Stimulated activated CD4-positive, alpha-beta T cell treated with anti-CD3 and anti-CD28 coated beads, Interleukin-15, amount 100 ng/mL, for 48 hours (primary cell): Measurements from ENCODE around the gene NLRC3.

ENCODE experiments used
- DNase-seq, 2 donors: peaks; one replicate each; pipeline ENCODE4 v3.0.0-alpha.2; 2020; ENCODE audit warnings: low read depth in 2 of 2

The NLRC3 gene

DNA sequence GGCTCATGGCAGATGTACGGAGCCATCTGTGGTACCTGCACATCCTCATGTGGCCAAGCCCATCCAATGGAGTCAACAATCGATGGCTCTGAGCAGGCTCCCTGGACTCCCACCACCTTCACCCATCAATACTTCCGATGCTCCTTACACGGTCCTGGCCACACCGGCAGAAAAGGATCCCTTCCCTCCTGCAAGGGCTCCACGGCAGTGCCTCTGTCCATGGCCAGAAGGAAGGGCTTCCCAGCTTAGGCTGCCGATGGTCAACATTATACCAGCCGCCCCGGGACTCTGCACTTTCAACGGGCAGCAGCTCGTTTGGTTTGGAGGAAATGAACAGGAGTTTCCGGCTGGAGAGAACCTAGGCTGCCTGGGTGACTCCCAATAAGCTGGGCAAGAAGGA is 21.0 kb upstream of the NLRC3 start:
- no peak for DNase-seq

DNA sequence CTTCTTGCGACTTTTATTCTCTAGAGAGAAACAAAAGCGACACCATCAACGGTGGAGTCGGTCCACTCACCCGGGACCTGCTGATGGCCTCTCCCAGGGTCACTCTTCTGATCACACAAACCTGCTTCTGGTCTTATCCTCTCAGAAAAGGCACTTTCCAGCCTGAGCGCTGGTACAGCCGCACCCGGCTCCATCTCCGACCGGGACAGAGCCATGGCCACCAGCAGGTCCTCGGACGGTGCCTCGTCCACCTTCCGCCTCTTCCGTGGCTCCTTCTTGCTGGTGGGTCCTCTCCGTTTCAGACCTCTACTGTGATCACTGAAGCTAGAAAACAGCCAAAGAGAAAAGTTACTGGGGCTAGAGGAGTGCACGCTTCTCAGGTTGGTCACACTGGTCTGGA is 20.5 kb upstream of the NLRC3 start:
- DNase-seq = no peak

DNA sequence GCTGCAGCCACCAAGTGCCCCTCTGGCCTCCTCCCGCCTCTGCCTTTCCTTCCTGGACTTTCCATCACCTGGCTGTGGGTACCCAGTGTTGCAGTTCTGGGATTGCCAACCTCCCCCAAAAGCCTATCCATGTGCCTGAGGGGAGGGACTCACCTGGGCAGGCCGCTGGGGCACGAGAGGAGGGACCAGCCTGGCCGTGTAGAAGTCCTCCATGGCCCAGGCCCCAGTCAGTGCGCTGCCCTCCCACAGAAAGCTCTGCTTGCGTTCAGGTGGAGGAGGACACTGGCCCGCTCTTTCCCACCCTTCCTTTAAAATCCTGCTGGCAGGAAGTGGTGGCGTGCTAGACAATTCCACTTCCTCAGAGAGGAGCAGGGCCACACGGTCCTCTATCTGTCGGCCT is 20.0 kb upstream of the NLRC3 start:
- no peak for DNase-seq

DNA sequence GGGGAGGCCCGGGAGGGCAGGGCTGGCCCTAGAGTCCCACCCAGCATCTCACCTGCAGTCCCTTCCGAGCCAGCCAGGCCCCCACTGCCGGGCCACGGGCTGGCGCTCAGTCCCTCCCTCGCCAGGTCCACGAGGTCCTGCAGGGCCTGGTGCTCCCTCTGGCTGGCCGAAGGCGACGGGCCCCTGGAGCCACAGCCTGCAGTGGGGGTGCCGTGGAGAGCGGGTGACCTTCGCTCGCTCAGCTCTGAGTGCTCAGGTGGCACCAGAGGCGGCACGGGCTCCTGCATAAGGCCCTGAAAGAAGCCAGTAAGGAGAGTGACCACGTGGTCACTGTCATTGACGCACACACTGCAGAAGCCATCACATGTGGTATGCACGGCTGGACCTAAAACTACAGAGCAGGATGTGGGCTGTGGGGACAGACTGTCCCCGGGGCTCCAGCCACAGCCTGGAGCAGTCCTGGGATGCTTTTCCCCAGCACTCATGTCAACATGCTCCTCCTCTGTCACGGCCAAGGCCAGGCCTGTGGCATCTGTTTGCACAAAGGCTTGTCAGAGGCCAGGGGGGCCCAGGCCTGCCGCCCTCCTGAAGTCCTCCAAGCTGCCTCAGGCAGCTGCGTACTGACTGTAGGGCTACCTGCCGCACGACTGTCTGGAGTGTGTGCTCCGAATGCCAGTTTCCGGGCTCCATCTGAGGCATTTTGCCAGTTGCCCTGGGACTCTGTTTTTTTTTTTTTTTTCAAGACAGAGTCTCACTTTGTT is 19.1 kb upstream of the NLRC3 start:
- DNase-seq = no peak

DNA sequence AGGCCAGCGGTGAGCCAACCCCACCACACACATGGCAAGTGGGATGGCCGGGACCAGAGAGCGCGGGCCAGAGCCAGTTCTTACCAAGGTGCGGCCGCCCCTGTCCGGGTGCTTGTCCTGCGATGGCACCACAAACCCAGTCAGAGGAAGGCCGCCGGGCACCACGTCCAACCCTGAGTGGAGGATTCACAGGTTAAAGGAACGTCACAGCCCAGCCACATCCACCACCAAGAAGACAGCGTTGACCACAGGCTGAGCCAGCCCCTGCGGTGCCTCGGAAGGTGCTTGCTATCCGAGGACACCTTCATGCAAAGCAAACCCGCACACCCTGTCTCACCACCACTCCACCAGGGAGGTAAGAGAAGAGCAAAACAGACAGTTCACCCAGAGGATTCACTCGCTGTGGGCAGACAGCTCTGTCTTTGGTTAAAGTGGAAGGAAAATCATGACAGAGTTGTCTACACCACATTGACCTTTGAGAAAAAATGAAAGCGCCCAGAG is 18.4 kb upstream of the NLRC3 start:
- DNase-seq = no peak

DNA sequence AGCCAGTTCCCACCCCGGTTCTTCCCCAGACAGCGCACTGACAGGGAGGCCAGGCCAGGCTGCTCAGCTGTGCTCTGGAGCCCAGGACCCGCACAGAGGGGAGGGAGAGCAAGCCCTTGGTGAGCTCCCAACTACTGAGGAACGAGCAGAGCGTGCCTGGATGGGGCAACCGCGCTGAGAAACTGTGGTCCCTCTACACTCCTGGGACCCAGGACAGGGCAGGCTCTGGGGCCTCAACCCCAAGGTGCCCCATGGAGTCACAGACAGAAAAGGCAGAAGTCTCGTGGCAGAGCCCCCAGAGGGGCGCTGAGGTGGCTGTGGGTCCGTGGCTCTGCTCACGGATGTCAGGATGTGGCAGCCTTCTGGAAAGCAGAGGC is 17.9 kb upstream of the NLRC3 start:
- no peak for DNase-seq

DNA sequence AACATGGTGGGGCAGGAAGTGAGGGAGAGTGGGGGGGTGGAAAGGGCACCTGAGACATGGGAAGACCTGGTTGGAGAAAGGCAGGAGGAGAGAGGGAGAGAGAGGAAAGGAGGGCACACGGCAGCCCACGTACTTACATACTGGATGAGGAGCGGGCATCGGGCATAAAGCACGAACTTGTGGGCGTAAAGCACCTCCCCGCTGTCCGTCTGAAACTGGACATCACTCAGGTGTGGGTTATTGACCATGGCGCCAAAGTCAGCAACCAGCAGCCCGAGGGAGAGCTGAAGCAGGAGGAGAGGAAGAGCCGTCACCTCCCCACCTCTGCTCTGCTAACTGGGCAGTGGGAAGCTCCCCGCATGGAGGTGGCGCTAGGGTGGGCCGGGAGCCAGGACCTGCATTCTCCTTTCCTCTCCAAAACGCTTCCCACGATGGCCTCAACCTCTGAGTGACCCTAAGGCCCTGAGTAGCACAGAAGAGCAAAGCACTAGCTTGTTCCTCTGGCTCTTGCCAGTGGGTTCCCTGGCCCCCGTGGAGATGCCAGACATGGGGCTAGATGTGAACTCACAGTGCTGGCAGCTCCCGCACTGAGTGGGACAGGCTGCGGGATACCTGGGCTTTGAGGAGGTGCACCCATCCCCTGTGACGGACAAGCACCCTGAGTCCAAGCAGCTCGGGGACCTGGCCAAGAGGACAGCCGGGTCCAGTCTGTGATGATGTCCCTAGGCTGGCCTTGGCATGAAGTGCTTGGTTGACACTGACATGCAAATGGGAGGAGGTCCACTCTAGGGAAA is 17.3 kb upstream of the NLRC3 start:
- DNase-seq = no peak

DNA sequence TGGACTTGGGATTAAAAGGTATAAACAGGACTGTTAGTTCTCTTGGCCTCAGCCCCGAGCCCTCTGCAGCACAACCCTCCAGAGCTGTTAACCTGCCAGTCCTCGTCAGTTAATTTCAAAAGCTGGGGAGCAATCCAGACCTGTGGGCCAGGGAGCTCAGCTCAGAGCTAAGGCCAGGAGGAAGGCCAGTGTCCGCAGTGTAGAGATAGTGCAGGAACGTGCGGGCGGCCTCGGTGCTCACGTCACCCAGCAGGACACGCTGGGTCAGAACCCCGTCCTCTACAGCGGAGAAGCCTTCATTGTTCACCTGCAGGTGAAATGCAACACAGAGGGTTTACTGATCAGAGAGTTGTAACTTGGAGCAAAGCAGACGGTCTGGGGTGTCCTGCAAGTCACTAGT is 15.4 kb upstream of the NLRC3 start:
- DNase-seq = no peak

DNA sequence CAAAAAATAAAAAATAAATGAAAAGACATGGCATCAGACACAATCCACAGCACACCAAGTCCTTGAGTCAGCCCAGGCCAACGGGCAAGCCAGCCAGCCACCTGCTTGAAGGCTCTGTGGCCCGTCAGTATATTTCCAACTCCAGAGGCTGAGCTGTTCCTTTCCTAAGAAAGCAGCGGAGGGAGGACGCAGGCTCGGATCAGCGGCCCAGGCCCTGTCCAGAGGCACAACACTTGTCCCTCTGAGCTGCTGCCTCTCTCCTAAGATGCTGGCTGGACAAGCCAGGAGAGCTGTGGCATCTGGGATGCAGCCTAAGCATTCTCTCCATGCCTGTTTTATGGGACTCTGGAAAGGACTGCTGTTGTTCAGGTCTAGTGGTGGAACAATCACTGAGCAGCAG is 14.8 kb upstream of the NLRC3 start:
- DNase-seq = no peak

DNA sequence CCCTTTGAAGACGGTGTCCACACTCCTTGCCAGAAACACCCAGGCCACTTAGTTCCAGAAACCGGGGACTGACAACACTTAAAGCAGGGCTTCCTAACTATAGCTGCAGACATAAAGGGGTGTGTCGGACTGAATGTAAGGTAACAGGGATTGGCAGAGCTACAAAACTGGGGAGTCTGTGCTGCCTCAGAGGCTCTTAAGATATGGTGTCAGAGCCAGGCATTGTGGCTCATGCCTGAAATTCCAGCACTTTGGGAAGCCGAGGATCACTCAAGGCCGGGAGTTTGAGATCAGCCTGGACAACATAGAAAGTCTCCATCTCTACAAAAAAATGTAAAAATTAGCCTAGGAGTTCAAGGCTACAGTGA is 14.2 kb upstream of the NLRC3 start:
- no peak for DNase-seq

DNA sequence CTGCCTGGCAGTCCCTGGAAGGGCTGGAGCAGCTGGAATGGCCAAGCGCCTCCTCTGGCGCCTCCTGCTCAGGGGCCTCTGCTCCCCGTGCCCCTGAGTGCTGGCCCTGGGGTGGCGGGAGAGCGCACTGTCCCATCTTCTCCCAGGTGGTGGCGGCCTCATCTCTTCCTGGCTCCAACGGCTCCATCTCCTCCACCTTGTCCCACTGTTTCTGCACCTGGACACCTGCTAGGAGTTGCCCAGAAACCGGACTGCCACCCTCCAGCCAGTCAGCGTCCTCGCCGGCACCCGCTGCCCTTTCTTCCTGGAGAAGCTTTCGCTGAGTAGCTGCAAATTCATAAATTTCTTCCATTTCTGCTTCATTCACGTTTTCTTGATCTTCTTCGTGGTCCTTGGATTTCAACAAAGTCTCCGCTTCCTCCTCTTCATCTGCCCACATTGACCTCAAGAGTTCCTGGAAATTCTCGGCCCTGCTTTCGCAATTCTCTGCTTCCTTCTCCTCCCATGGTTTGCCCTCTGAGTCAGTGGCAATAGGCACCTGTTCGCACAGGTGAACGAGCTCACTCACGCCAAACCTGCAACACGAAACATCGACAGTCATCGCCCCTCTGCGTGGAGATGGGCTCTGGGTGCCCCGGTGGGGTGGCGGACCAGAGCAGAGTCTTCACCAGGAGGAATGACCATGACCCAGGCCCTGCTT is 13.7 kb upstream of the NLRC3 start:
- no peak for DNase-seq

DNA sequence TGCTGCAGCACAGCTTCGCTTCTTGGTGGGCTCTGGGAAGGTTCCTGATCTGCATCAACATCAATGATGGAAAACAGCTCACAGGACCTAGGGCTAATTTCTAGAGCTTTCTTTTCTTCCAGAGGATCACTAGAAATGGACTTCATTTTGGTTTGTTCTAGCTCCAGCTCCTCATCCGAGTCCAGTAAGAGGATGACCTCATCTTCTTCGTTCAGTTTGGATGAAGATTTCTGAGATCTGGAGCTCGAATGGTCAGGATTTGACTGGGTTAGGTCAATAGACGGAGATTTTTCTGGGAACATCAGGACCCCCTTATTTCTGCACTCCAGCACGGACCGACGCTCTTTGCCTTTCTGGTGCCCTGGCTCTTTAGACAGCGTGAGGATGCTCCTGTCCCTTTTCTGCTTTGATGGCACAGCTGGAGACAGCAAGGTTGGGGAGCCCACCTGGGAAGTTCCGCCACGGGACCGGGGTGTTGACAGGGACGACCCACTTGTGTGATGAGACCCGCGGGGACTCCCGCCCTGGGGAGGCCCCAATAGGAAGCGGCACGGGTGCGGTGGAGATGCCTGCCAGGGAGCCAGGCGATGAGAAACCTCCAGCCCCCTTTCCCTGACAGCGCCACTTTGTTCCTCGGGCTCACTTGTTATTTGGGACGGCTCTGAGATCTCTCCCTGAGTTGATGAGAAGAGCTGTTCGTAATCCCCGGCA is 12.9 kb upstream of the NLRC3 start:
- no peak for DNase-seq

DNA sequence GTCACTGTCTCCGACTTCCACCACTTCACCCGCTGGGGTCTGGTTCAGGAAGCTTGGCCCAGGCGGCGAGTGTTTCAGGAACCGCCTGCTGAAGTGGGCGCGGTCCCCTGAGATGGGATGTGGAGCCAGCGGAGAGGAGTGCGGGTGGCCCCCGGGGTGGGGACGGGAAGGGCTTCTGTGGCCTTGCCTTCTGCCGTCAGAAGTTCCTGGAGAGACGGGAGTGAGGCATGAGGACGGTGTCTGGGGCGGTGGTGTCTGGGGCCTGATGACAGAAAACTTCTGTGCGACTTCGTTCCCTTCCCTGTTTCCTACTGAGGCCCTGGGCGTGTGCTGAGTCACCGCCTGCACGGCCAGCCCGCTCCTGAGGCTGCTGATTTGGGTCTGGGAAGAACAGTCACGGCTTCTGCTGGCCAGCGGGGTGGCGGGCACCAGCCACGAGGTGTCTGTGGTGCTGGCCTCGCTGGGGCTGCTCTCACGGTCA is 12.3 kb upstream of the NLRC3 start:
- DNase-seq = no peak

DNA sequence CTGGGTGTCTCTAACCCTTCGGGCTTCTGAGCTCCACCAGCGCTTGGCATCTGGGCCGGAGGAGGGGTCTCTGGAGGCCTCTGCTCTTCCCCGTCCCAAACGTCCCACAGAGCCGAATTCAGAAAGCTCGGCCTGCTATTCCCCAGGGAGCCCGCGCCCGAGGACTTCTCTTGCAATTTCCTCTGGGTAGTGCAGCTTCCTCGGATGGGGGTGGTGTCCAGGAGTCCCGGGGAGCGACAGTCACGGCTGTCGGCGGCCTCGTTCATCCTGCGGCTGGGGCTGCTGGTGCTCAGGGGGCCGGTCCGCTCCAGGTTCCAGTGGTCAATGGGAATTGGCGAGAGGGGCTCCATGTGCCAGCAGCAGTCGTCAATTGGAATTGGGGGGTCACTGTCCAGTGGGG is 11.8 kb upstream of the NLRC3 start:
- no peak for DNase-seq

DNA sequence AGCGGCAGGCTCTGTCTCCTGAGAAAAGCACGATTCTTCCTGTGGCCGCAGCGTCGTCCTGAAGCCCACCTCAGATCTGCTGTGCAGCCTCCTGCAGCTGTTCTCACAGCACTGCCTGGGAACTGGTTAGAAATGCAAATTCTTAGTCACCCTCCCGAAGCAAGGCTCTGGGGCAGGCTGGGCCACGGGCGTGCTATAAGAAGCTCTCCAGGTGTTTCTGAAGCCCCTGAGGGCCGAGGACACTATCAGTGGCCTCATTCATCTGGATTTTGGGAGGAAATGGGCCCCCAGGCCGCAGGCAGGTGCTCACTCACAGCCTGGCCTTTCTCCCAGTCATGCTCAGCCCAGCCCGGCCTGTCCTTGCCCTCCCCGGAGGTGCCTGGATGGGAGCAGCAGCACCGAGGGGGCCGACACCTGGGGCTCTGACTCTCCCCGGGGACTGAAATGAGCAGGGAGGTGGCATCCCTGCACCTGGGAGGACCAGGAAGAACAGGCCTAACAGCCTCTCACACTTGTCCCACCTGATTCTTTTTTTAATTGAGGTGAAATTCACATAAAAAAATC is 10.4 kb upstream of the NLRC3 start:
- DNase-seq = no peak

DNA sequence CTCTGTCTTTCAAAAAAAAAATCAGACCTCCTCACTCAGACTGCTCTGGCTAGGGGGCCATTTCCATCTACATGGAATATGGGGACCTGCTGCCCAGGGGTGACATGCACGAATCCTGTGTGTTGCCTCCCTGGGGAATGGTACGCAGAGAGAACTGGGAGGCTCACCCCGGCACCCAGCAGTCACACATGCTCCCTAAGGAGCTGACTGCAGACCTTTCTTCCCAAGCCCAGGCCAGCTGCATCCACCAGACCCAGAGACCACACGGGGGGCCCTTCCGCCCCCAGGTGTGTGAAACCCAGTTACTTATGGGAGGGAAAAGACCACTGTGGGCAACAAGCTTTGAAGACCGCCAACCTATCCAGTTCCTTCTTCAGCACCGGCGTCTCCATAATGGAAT is 7.2 kb upstream of the NLRC3 start:
- no peak for DNase-seq

DNA sequence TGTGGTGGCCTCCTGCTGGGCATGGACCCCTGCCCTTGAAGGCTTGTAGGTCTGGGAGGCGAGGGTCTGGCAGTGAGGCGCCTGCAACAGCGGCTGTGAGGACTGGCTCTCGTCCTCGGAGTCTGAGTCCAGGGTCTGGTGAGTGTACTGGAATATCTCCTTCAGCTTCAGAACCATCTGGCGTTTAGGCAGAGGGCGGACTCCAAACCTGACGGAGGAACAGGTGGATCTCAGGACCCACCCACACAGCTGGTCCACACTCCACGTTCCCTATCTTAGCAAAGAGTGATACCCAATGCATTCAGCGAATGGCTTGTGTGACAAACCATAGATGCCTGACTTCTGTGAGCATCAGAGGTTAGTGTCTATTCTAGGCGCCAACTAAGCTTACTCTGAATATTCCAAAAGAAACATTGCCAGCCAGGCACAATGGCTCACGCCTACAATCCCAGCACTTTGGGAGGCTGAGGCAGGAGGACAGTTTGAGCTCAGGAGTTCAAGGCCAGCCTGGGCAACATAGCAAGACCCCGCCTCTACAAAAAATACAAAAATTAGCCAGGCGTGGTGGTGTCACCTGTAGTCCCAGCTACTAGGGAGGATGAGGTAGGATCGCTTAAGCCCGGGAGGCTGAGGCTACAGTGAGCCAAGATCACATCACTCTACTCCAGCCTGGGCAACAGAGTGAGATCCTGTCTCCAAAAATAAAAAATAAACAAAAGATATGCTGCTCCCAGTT is 6.3 kb upstream of the NLRC3 start:
- no peak for DNase-seq

DNA sequence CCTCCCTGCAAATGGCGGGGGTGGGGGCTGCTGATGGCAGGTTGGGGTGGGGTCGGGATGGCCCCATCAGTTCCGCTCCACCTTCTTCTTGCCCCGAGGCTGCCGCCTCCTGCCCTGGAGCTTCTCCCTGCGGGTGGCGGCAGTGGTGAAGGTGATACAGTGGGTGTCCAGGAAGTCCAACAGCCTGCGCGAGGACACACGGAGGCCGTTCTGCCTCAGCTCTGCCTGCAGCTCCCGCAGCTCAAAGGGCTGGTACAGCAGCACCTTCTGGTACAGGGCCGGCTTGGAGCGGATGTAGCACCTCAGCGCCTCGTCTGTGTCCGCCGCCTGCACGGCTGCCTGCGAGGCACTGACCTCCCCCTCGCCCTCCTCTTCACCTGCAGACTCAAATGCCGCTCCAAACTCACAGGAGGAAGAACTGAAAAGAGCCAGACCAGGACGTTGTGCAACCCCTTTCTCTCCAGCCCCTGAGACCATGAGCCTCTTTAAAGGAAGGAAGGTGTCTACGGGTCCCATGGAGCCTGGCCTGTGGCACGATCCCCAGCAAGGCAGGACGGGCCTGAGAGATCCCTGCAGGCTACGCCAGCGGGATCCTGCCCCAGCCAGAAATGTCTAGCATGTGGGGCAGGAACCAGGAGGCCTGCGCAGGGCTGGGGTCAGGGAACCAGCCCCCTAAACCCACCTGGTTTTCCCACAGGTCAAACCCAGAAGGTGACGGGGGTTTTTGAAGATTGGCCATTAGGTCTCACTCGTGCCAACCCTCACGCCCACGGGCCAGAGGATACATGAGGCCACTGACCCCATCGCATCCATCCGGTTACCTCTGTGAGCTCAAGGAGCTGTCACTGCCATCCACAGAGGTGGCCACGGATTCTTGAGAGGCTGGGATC is 5.3 kb upstream of the NLRC3 start:
- no peak for DNase-seq

DNA sequence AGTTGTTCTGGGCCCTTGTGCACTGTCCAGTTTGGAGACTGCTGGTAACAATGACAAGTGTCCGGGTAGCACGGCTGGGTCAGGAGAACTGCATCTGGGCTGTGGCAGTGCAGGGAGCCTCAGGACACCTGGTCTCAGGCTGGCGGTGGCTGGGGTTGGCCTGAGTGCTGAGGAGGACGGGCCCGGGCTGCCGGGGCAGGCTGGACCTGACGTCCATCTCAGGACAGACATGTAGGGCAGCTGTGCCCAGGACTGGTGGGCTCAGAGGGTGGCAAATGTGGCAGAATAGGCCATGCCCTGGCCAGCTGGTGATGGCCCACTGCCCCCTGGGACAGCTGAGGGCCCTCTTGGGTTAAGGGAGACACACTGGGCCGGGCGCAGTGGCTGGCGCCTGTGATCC is 4.2 kb upstream of the NLRC3 start:
- no peak for DNase-seq

DNA sequence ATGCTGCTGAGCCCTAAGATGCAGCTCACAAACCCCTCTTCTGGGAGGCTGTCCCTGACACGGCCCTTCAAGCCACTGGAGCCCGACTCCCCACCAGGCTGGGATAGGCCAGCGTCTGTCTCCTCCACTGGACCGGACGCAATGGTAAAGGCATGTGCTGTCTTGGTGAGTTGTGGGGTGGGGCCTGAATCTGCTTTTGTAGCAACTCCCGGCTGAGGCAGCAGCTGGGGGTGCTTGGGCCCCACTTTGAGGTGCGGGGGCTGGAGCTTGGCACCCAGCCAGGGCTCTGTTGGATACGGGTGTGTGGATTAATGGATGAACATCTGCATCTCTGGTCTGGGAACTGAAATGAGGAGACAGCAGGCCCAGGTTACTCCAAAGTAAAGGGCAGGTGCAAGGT is 3.5 kb upstream of the NLRC3 start:
- no peak for DNase-seq
